ENCODE data around the gene UBAP1L.

UBAP1L gene

GRCh38 chr15:65068403-65068788 lies 46.6 kb downstream of the UBAP1L start:
- POLR2A ChIA-PET, result interaction anchor here (0.6 kb wide), 1 partner anchor 1348 kb away, joined by 3 read pairs; no protein-coding TSS in a partner anchor
- no peak overlapping the region for H3K4me3 ChIP-seq (ENCODE audit: control insufficient read depth in 1 of 7, extremely low read depth in 1 of 7, insufficient read depth in 4 of 7, low read depth in 2 of 7, low read length in 6 of 7)
- H3K27ac ChIP-seq (ENCODE audit: insufficient read depth in 1 of 2, low read depth in 1 of 2, low read length in 2 of 2, poor library complexity in 1 of 2, severe bottlenecking in 2 of 2), result no peak overlapping the region
- no peaks in the 10 kb centered on the region for H3K9me3 ChIP-seq (ENCODE audit: control extremely low read depth in 1 of 5, control insufficient read depth in 4 of 5, insufficient read depth in 2 of 5, low read depth in 1 of 5, low read length in 4 of 5)
- 96% methylated on average over 3 of the region's 3 CpGs for WGBS (ENCODE audit: insufficient coverage)
- H3K36me3 ChIP-seq (ENCODE audit: control insufficient read depth in 4 of 4, insufficient read depth in 4 of 4, low read length in 3 of 4), result no peaks in the 10 kb centered on the region
- H3K4me1 ChIP-seq (ENCODE audit: control extremely low read depth in 1 of 4, control insufficient read depth in 4 of 4, insufficient read depth in 4 of 4, low read length in 3 of 4), result peaks cover 0 to 21% (median 11%) of the 10 kb centered on the region in 4 experiments
- peaks cover 7 to 41% (median 16%) of the 10 kb centered on the region in 5 experiments for H3K27me3 ChIP-seq (replicated peaks in 2 of 5; ENCODE audit: control insufficient read depth in 4 of 5, insufficient read depth in 5 of 5, low read length in 4 of 5)
- CTCF ChIA-PET, result interaction anchor here (2.2 to 6.8 kb wide), 3 partner anchors 9 to 13 kb away, joined by 6 to 37 read pairs (median 30); partner anchors contain the start of gene KBTBD13
- DNase-seq, result no peak

- Histone ChIP-seq H3K36me3 (ENCODE audit: control insufficient read depth in 4 of 4, insufficient read depth in 4 of 4, low read length in 3 of 4) (no peaks in the 10 kb centered on the region), H3K4me1 (ENCODE audit: control extremely low read depth in 1 of 4, control insufficient read depth in 4 of 4, insufficient read depth in 4 of 4, low read length in 3 of 4) (peaks cover 0 to 21% (median 11%) of the 10 kb centered on the region in 4 experiments), H3K4me3 (ENCODE audit: control insufficient read depth in 1 of 7, extremely low read depth in 1 of 7, insufficient read depth in 4 of 7, low read depth in 2 of 7, low read length in 6 of 7) (peak within 1 kb of the TSS in 3 of 7 experiments; percentile 52 to 56 (median 56)), H3K9me3 (ENCODE audit: control extremely low read depth in 1 of 5, control insufficient read depth in 4 of 5, insufficient read depth in 2 of 5, low read depth in 1 of 5, low read length in 4 of 5) (no peaks in the 10 kb centered on the region), H3K27me3 (replicated peaks in 2 of 5; ENCODE audit: control insufficient read depth in 4 of 5, insufficient read depth in 5 of 5, low read length in 4 of 5) (peaks cover 7 to 41% (median 16%) of the 10 kb centered on the region in 5 experiments), H3K27ac (ENCODE audit: insufficient read depth in 1 of 2, low read depth in 1 of 2, low read length in 2 of 2, poor library complexity in 1 of 2, severe bottlenecking in 2 of 2) (no peak within 1 kb of the TSS)
- WGBS (ENCODE audit: insufficient coverage), result 8% methylated on average over 41 of the region's 66 CpGs
- ChIA-PET CTCF (interaction anchor here (1.7 to 6.8 kb wide), 4 partner anchors 8 to 19 kb away, joined by 6 to 37 read pairs (median 18); partner anchors contain the start of gene KBTBD13), POLR2A (interaction anchor here (0.6 kb wide), 1 partner anchor 1348 kb away, joined by 3 read pairs; no protein-coding TSS in a partner anchor)
- DNase-seq, result no peak
These were observed 47.2 kb downstream of the UBAP1L start, which contains the start of gene RASL12 for GRCh38 chr15:65067645-65068402. TSS of gene RASL12 (minus strand) at chr15:65067991. CDS start at chr15:65067835, 156 bp downstream.

- CTCF ChIA-PET, result interaction anchor here (1.3 to 6.8 kb wide), 6 partner anchors 8 to 20 kb away, joined by 5 to 37 read pairs (median 6); partner anchors contain the start of gene KBTBD13
- Histone ChIP-seq H3K4me3 (ENCODE audit: control insufficient read depth in 1 of 7, extremely low read depth in 1 of 7, insufficient read depth in 4 of 7, low read depth in 2 of 7, low read length in 6 of 7) (peak overlapping the region in 1 of 7 experiments; percentile 56), H3K27me3 (replicated peaks in 2 of 5; ENCODE audit: control insufficient read depth in 4 of 5, insufficient read depth in 5 of 5, low read length in 4 of 5) (peaks cover 7 to 41% (median 16%) of the 10 kb centered on the region in 5 experiments), H3K36me3 (ENCODE audit: control insufficient read depth in 4 of 4, insufficient read depth in 4 of 4, low read length in 3 of 4) (no peaks in the 10 kb centered on the region), H3K4me1 (ENCODE audit: control extremely low read depth in 1 of 4, control insufficient read depth in 4 of 4, insufficient read depth in 4 of 4, low read length in 3 of 4) (peaks cover 0 to 21% (median 11%) of the 10 kb centered on the region in 4 experiments), H3K9me3 (ENCODE audit: control extremely low read depth in 1 of 5, control insufficient read depth in 4 of 5, insufficient read depth in 2 of 5, low read depth in 1 of 5, low read length in 4 of 5) (no peaks in the 10 kb centered on the region), H3K27ac (ENCODE audit: insufficient read depth in 1 of 2, low read depth in 1 of 2, low read length in 2 of 2, poor library complexity in 1 of 2, severe bottlenecking in 2 of 2) (no peak overlapping the region)
- WGBS (ENCODE audit: insufficient coverage), result 40% methylated on average over 7 of the region's 8 CpGs
- POLR2A ChIA-PET, result no interaction called here
- no peak for DNase-seq
These were observed 47.7 kb downstream of the UBAP1L start for GRCh38 chr15:65067317-65067644.

- Histone ChIP-seq H3K9me3 (ENCODE audit: control extremely low read depth in 1 of 5, control insufficient read depth in 4 of 5, insufficient read depth in 2 of 5, low read depth in 1 of 5, low read length in 4 of 5) (no peaks in the 10 kb centered on the region), H3K4me1 (ENCODE audit: control extremely low read depth in 1 of 4, control insufficient read depth in 4 of 4, insufficient read depth in 4 of 4, low read length in 3 of 4) (peaks cover 0 to 17% (median 9%) of the 10 kb centered on the region in 4 experiments), H3K4me3 (ENCODE audit: control insufficient read depth in 1 of 7, extremely low read depth in 1 of 7, insufficient read depth in 4 of 7, low read depth in 2 of 7, low read length in 6 of 7) (no peak overlapping the region), H3K27ac (ENCODE audit: insufficient read depth in 1 of 2, low read depth in 1 of 2, low read length in 2 of 2, poor library complexity in 1 of 2, severe bottlenecking in 2 of 2) (no peak overlapping the region), H3K27me3 (replicated peaks in 2 of 5; ENCODE audit: control insufficient read depth in 4 of 5, insufficient read depth in 5 of 5, low read length in 4 of 5) (peaks cover 7 to 41% (median 16%) of the 10 kb centered on the region in 5 experiments), H3K36me3 (ENCODE audit: control insufficient read depth in 4 of 4, insufficient read depth in 4 of 4, low read length in 3 of 4) (no peaks in the 10 kb centered on the region)
- WGBS (ENCODE audit: insufficient coverage), result 73% methylated on average over 7 of the region's 9 CpGs
- no peak for DNase-seq
- ChIA-PET CTCF (interaction anchor here (0.6 to 6.8 kb wide), 7 partner anchors 7 to 32 kb away, joined by 4 to 37 read pairs (median 6); partner anchors contain the start of gene KBTBD13), POLR2A (no interaction called here)
These were observed 48.2 kb downstream of the UBAP1L start for GRCh38 chr15:65066635-65067316.

GRCh38 chr15:65066001-65066634 lies 48.9 kb downstream of the UBAP1L start:
- DNase-seq, result peak in 2 of 3 donors; percentile 28 to 38
- peaks cover 0 to 17% (median 9%) of the 10 kb centered on the region in 4 experiments for H3K4me1 ChIP-seq (ENCODE audit: control extremely low read depth in 1 of 4, control insufficient read depth in 4 of 4, insufficient read depth in 4 of 4, low read length in 3 of 4)
- H3K27me3 ChIP-seq (replicated peaks in 2 of 5; ENCODE audit: control insufficient read depth in 4 of 5, insufficient read depth in 5 of 5, low read length in 4 of 5), result peaks cover 7 to 41% (median 16%) of the 10 kb centered on the region in 5 experiments
- H3K36me3 ChIP-seq (ENCODE audit: control insufficient read depth in 4 of 4, insufficient read depth in 4 of 4, low read length in 3 of 4), result no peaks in the 10 kb centered on the region
- no peak overlapping the region for H3K4me3 ChIP-seq (ENCODE audit: control insufficient read depth in 1 of 7, extremely low read depth in 1 of 7, insufficient read depth in 4 of 7, low read depth in 2 of 7, low read length in 6 of 7)
- H3K9me3 ChIP-seq (ENCODE audit: control extremely low read depth in 1 of 5, control insufficient read depth in 4 of 5, insufficient read depth in 2 of 5, low read depth in 1 of 5, low read length in 4 of 5), result no peaks in the 10 kb centered on the region
- 100% methylated on average over 2 of the region's 3 CpGs for WGBS (ENCODE audit: insufficient coverage)
- H3K27ac ChIP-seq (ENCODE audit: insufficient read depth in 1 of 2, low read depth in 1 of 2, low read length in 2 of 2, poor library complexity in 1 of 2, severe bottlenecking in 2 of 2), result no peak overlapping the region
- ChIA-PET POLR2A (no interaction called here), CTCF (interaction anchor here (0.6 to 6.8 kb wide), 6 partner anchors 11 to 32 kb away, joined by 4 to 37 read pairs (median 6); partner anchors contain the start of gene KBTBD13)

- no peaks in the 10 kb centered on the region for H3K36me3 ChIP-seq (ENCODE audit: control insufficient read depth in 4 of 4, insufficient read depth in 4 of 4, low read length in 3 of 4)
- no peak overlapping the region for H3K27ac ChIP-seq (ENCODE audit: insufficient read depth in 1 of 2, low read depth in 1 of 2, low read length in 2 of 2, poor library complexity in 1 of 2, severe bottlenecking in 2 of 2)
- POLR2A ChIA-PET, result no interaction called here
- no peaks in the 10 kb centered on the region for H3K9me3 ChIP-seq (ENCODE audit: control extremely low read depth in 1 of 5, control insufficient read depth in 4 of 5, insufficient read depth in 2 of 5, low read depth in 1 of 5, low read length in 4 of 5)
- H3K4me1 ChIP-seq (ENCODE audit: control extremely low read depth in 1 of 4, control insufficient read depth in 4 of 4, insufficient read depth in 4 of 4, low read length in 3 of 4), result peaks cover 0 to 9% (median 5%) of the 10 kb centered on the region in 4 experiments
- no peak overlapping the region for H3K4me3 ChIP-seq (ENCODE audit: control insufficient read depth in 1 of 7, extremely low read depth in 1 of 7, insufficient read depth in 4 of 7, low read depth in 2 of 7, low read length in 6 of 7)
- WGBS (ENCODE audit: insufficient coverage), result 100% methylated on average over 3 of the region's 5 CpGs
- H3K27me3 ChIP-seq (replicated peaks in 2 of 5; ENCODE audit: control insufficient read depth in 4 of 5, insufficient read depth in 5 of 5, low read length in 4 of 5), result peaks cover 7 to 27% (median 11%) of the 10 kb centered on the region in 5 experiments
- DNase-seq, result no peak
- CTCF ChIA-PET, result interaction anchor here (0.8 to 3.5 kb wide), 5 partner anchors 12 to 41 kb away, joined by 3 to 26 read pairs (median 5); partner anchors contain the start of gene KBTBD13
These were observed 52.3 kb downstream of the UBAP1L start for GRCh38 chr15:65062726-65063125.

Measured in common myeloid progenitor, CD34-positive (primary cell).